HG03196 (cell line): ENCODE data around the gene AP4E1.
A peak's percentile ranks its signal among the peaks of the same experiment; 100 is the strongest.
"Not testable (repeated sequence)": the region's sequence is repeated elsewhere in the genome, so short reads cannot be mapped to it uniquely, and the experiment has no call there.

Experiments
- ATAC-seq: cut with Tn5 transposase; IDR thresholded peaks from one replicate; pipeline ENCODE4 v1.9.1; 2021; ENCODE audit not compliant: unreplicated experiment

The AP4E1 gene

DNA sequence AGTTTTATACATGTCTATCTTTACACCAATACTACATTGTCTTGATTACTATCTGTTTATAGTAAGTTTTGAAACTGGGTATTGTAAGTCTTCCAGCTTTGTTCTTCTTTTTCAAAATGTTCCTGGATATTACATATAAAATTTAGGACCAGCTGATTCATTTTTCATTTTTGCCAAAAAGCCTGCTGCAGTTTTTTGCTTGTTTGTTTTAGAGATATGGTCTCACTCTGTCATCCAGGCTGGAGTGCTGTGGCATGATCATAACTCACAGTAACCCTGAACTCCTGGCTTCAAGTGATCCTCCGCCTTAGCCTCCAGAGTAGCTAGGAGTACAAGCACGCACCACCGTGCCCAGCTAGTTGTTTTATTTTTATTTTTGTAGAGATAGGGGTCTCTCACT, 20.4 kb upstream of the AP4E1 start:
- ATAC-seq: no peak

DNA sequence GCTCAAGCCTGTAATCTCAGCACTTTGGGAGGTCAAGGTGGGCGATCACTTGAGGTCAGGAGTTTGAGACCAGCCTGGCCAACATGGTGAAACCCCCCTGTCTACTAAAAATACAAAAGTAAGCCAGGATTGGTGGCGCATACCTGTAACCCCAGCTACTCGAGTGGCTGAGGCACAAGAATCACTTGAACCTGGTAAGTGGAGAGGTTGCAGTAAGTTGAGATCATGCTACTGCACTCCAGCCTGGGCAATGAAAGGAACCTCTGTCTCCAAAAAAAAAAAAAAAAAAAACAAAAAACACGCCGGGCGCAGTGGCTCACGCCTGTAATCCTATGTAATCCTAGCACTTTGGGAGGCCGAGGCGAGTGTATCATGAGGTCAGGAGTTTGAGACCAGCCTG, 18.9 kb upstream of the AP4E1 start:
- no peak for ATAC-seq

DNA sequence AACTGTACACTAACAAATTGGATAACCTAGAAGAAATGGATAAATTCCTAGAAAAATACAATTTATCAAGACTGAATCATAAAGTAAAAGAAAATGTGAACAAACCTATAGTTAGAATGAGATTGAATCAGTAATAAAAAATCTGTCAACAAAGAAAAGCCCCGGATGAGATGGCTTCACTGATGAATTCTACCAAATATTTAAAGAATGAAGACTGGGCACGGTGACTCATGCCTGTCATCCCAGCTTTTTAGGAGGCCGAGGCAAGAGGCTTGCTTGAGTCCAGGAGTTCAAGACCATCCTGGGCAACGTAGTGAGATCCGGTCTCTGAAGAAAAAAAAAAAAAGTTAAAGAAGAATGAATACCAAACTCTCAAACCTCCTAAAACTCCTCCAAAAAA, 17.7 kb upstream of the AP4E1 start:
- ATAC-seq: no peak

DNA sequence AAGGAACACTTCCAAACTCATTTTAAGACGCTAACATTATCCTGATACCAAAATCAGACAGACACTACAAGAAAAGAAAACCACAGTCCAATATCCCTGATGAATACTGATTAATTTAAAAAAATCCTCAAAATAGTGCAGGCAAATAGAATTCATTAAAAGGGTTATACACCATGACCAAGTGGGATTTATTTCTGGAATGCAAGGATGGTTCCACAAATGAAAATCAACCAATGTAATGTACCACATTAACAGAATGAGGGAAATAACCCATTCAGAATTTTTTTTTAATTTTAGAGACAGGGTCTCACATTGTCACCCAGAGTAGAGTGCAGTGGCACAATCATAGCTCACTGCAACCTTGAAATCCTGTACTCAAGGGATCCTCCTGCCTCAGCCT, 17.3 kb upstream of the AP4E1 start:
- no peak for ATAC-seq

DNA sequence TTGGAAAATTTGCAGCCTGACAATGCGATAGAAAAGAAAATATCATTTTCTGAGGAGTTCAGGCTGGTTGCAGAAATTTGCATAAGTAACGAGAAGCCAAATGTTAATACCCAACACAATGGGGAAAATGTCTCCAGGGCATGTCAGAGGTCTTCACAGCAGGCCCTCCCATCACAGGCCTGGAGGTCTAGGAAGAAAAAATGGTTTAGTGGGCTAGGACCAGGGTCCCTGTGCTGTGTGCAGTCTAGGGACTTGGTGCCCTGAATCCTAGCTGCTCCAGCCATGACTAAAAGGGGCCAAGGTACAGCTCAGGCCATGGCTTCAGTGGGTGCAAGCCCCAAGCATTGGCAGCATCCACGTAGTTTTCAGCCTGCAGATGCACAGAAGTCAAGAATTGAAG, 14.5 kb upstream of the AP4E1 start:
- ATAC-seq: no peak

DNA sequence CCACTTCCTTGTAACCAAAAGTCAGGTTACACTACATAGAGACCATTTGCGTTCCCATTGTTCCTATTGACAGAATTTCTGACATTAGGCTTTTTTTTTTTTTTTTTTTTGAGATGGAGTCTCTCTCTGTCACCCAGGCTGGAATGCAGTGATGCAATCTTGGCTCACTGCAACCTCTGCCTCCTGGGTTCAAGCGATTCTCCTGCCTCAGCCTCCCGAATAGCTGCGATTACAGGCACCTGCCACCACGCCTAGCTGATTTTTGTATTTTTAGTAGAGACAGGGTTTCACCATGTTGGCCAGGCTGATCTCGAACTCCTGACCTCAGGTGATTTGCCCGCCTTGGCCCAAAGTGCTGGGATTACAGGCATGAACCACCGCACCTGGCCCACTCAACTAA, 7.1 kb upstream of the AP4E1 start:
- ATAC-seq: not testable (repeated sequence)

DNA sequence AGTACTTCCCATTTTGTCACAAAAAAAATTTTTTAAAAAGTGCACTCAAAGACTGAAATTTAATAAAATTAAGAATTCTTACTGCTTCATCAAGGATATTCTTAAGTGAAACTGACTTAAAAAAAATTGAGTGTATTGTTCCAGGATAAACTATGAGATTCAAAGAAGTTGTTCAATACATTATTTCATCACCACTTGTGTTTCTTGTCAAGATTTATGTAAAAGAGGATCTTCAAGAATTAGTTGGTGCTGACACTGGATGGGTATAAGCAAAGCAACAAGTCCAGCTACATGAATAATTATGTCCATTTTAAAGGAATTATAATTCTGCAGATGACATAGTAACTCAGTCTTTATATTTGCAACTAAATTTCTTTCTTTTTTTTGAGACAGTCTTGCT, 4.3 kb upstream of the AP4E1 start:
- ATAC-seq: no peak

DNA sequence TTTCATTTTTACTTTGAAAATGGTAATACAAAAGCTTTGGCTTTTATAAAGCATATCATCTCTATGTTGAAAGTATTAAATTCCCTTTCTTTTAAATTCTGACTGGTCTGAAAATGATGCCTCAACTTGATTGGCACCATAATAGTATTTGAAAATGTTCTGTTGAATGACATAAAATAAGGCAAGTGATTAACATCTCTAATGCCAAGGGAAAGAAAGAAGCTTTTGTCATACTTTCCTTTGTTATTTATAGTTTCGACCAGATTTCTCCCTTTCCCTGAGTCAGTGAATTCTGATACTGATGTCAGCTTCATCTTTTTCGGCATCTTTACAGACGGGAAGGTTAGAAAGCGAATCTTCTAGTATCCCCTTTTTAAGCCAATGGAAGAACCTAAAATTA, 3.4 kb upstream of the AP4E1 start:
- ATAC-seq: no peak

DNA sequence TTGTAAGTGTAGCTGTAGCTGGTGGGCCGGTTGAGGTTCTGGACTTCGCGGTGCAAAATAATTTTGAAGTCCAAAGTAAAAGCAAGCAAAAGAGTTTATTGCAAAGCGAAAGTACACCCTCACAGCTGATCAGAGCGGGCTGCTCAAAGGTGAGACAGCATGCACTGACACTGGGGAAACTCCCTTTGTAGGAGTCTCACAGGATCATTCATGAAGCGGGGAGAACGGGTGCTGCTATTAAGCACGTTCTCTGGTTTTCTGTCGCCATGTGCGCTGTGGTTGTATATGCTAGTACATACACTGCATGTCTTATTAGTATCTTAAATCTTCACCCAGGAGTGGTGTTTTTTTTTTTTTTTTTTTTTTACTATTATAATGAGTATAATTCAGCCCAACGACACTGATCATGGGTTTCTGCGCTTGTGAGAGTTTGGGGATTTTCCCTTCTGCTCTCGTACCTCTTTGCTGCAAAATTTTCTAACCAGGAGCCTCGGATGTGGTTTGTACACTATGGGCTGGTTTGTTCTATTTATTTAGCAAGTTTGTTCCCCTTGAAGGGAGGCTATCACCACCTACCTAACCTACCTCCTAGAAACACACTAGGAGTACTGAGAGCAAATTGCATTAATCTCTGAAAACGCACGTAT, 1.4 kb upstream of the AP4E1 start:
- ATAC-seq: peak; percentile 60

DNA sequence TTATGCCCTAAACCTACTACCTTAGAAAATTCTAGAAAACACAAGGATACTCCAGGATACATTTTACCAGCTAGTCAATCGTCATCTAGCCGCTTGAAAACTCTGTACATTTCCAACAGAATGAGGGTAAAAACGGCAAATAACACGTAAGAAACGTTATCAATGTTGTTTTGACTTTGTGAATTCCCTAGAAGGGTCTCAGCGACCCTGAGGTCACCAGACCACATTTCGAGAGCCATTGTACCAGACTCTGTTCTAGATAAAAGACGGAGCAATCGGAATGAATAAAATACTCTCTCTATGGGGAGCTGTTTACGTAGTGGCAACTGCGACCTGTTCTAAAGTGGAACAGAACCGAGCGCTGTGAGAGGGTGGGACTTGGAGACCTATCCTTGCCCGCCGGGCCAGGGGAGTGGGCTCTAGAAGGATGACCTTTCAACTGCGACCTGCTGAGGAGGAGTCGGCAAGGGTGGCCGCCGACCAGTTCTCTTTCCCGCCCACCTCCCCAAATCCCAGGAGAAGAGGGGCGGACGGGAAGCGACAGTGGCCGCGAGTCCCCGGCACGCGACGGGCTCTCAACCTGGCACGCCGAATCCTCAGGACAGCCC, 778 bp upstream of the AP4E1 start:
- peak; percentile 27 for ATAC-seq

DNA sequence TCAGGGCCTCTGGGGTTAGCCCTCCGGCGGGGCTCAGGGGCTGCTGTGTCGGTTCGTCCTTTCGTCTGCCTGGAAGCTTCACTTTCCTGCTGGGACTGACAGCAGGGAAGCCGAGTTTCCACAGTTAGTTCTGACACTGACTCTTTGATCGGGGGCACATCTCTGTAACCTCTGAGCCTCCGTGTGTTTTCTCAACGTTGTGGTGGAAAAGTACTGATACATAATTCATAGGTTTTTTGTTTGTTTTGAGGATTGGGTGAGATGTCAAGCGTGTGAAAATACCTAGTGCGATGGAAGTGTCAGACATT, 481 bp downstream of the AP4E1 start:
- no peak for ATAC-seq

DNA sequence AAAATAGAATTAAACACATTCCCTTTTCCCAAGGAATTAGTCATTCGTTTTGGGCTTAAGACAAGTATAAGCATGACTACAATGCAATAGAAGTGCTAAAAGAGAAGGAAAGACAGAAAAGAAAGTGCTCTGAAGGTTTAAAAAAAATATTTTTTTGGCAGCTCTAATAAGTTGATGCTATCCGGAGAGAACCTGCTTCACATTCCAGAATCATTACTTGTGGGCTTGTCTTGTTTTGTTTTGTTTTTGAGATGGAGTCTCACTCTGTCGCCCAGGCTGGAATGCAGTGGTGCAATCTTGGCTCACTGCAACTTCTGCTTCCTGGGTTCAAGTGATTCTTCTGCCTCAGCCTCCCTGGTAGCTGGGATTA, 1.9 kb downstream of the AP4E1 start:
- not testable (repeated sequence) for ATAC-seq

DNA sequence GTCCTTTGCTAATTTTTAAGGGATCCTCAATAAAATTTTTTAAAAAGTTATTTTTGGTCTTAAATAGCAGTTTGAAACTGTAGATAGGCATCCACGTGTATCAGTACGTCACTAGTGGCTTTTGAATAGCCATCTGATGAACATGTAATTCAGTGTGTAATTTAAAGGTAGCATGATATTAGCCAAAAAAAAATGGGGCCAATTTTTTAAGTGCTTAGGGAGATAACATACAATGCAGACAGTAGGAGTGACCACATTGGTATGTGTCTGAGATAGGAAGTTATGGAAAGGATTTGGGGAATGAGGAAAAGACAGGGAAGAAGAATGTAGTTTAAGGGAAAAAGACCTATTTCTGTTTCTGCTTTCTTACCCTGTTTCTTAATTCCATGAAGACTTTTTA, 2.5 kb downstream of the AP4E1 start:
- ATAC-seq: no peak

DNA sequence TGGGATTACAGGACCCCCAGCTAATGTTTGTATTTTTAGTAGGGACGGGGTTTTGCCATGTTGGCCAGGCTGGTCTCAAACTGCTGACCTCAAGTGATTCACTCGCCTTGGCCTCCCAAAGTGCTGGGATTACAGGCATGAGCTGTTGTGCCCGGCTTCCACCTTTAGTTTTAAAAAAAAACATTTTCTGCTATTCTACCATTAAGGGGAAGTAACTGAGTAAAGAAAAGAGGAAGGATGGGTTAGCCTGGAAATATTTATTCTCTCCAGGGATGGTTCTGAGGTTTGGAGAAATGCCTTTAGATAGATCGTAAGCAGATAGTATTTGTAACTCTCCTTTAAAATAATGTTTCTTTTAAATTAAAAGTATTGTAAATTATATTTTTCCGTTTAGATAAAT, 3.1 kb downstream of the AP4E1 start:
- no peak for ATAC-seq

DNA sequence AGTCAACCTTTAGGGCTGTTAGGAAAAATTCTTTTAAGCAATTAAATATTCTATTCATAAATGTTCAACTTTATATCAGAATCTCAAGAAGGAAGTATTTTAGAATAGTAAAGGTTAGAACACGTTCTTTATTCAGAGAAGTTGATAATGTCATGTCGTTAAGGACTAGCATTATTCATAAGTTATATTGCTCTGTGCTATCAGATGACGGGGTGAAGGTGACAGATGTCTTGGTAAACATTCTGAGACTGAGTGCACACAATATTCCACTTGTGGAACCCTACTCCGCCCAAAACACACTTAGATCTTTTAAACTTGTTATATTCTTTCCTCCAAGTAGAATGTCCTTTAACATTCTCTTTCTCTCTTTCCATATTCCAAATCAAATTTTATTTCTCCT, 7.9 kb downstream of the AP4E1 start:
- ATAC-seq: no peak

DNA sequence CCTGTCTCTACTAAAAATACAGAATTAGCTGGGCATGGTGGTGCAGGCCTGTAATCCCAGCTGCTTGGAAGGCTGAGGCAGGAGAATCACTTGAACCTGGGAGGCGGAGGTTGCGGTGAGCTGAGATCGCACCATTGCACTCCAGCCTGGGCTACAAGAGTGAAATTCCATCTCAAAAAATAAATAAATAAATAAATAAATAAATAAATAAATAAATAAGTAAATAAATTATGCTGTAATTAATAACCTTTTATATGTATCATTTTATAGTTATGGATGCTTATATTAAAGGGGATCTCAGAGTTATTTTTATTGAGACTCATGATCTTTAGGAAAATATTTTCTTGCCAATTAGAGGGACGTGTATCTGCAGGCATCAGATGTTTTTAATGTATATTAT, 10.9 kb downstream of the AP4E1 start:
- ATAC-seq: not testable (repeated sequence)

DNA sequence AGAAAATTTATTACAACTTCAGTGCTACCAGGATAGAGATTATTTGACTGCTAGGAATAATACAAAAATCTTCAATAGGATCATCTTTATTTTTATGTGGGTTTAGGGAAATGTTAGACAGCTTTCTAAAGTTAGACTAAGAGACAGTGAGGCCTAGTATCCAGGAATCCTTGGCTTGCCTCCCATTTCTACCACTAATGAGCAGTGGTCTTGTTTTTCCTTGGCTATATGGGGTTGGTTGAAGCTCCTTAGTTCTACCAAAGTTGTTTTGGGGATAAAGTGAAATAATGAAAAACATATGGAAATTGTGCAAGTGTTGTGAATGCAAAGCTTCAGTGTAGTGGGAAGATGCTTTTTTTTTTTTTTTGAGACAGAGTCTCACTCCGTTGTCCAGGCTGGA, 16.8 kb downstream of the AP4E1 start:
- no peak for ATAC-seq

DNA sequence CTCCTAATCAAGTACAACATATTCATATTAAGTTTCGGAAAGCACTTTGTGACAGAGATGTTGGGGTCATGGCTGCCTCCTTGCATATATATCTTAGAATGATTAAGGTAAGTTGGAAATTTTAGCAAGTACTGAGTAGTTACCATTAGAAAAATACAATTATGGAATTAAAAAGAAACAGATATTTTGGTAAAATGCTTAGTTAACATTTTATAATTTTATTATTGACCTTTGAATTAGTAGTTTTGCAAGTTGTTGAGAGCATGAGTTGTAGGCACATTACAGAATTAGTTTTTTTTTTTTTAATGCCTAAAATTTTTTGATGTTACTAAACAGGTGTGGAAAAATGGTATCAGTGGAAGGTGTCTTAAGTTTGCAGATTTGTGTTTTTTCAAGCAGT, 20.6 kb downstream of the AP4E1 start:
- no peak for ATAC-seq

DNA sequence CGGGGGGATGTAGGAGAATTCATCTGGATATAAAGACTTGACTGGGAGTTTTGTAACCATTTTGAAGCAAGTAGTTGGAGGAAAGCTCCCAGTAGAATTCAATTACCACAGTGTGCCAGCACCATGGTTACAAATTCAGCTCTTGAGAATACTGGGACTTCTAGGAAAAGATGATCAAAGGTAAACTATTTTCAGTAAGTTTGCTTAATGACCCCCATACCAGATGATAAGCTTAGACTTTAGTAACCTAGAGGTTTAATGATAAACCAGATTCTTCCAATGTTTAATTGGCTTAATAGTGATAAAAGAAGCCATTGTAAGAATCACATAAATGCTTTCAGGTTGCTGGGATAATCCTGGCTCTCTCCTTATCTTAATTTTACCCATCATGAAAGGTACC, 22.3 kb downstream of the AP4E1 start:
- no peak for ATAC-seq

DNA sequence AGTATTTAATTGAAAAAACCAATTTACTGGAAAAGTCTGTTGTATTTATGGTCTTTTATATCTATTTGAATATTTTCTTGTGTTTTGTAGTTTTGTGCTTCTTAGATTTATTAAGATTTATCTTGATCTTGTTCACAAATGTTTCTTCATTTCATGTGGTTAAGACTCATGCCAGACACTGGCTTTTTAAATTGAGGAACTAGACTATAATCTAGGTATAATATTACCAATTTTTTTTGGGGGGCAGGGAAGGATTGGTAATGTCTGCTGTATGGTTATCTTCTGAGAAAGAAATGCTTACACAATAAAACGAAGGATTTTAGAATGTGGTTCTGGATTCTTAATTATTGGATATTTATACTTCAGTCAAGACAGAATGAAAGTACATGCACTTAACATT, 24.9 kb downstream of the AP4E1 start:
- ATAC-seq: no peak

DNA sequence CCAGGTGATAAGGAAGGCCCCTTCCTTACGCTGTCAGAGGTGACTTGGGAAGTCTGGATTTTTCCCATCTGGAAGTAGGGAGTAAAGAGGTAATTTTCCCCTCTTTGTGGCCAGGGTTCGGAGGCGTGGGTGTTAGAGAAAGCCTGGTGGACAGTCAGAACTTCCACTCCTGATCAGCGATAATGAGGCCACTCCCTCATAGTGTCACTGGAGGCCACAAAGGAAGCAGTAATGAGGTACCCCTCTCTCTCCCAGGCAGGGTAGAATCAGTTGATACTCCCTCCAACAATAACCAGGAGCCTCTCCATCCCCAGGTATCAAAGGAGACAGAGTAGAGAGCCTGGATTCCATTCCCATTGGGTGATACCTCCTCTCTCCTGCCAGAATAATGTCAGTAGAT, 30.0 kb downstream of the AP4E1 start:
- ATAC-seq: no peak

DNA sequence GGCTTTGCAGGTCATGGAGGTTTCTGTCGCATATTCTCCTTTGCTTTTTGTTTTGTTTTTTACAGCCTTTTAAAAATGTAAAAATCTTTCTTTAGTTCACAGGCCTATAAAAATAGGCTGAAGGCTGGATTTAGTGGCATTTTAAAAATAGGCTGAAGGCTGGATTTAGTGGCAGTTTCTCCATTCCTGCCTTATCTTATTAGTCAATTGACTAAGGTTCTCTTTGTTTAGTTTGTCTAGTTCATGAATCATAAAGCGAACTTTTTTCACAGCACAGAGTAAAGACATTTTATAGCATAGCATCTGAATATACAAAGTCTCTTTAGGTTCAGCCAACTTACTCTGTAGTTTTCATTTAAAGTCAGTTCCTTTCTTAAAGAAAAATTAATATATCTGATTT, 31.4 kb downstream of the AP4E1 start:
- ATAC-seq: no peak

DNA sequence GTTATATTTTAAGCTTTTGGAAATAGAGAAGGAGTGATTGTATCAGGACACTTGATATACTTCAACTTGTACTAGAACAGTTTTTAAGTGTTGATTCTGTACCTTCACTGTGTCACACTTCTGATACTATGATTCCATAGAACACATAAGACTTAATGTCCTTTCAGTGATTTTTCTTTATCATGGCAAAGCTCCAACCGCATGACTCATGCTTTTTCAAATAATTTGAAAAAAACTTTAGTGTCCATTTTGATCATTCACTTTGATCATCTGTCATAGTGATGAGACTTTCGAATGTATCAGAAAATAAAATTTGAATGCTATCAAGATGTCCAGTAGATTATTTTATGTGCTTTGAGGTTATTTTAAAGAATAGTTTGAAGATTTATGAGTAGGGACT, 32.0 kb downstream of the AP4E1 start:
- ATAC-seq: no peak

DNA sequence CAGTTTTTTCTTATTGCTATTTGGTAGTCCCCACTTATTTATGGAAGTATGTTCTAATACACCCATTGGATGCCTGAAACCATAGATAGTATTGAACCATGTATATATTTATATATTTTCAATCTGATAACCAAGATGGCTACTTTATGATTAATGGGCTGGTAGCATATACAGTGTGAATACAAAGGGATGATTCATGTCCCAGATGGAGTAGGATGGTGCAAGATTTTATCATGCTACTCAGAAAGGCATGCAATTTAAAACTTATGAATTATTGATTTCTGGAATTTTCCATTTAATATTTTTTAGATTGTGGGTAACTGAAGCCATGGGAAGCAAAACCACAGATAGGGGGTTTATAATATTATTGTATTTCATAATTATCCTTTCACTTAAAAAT, 35.2 kb downstream of the AP4E1 start:
- no peak for ATAC-seq
